H1 (cell line): ENCODE measurements around the gene CACNB1. TPM values are rescaled to one million over a fixed set of nuclear protein-coding genes. Genes with fewer than 3 reads are reported as not detected.

Experiments
- CTCF ChIA-PET: fragments of 300-600 bp; sonication (Branson Sonifier 250); formaldehyde crosslinking; loops from one replicate; lab custom pipeline; 2021; ENCODE audit not compliant: partially characterized antibody; lab: Charles Lee
- POLR2A ChIA-PET: fragments of 300-600 bp; sonication (Branson Sonifier 250); formaldehyde crosslinking; loops from one replicate; lab custom pipeline; 2021; ENCODE audit warnings: inconsistent platforms; ENCODE audit not compliant: partially characterized antibody; lab: Charles Lee
- DNase-seq, 2 experiments: peaks; one replicate each; pipeline versions ENCODE4 v3.0.0 to v3.0.0-alpha.2; 2010 to 2022; ENCODE audit warnings: low spot score in 2 of 2, low read depth in 1 of 2, mixed read lengths in 1 of 2
- FAIRE-seq: peaks from 2 replicates; lab custom pipeline; 2011; peaks lifted over from hg19 to GRCh38; lab: Jason Lieb, UNC
- H2AFZ ChIP-seq: 2 replicates; pipeline ENCODE4 v1.8.1; 2012; ENCODE audit warnings: low read length, inconsistent platforms
- H2AK5ac ChIP-seq: 2 replicates; pipeline ENCODE4 v1.6.1; 2013; ENCODE audit warnings: low read depth, low read length
- H2BK120ac ChIP-seq: replicated peaks from 2 replicates; pipeline ENCODE3; 2013; ENCODE audit warnings: low read depth, low read length, inconsistent platforms
- H2BK12ac ChIP-seq: 2 replicates; pipeline ENCODE4 v1.6.1; 2013; ENCODE audit warnings: low read depth, low read length
- H2BK15ac ChIP-seq: 2 replicates; pipeline ENCODE4 v1.6.1; 2013; ENCODE audit warnings: low read length
- H2BK20ac ChIP-seq: 2 replicates; pipeline ENCODE4 v1.6.1; 2013; ENCODE audit warnings: low read length
- H2BK5ac ChIP-seq: 2 replicates; pipeline ENCODE4 v1.6.1; 2013; ENCODE audit warnings: low read depth, low read length
- H3K14ac ChIP-seq: 2 replicates; pipeline ENCODE4 v1.6.1; 2013; ENCODE audit warnings: inconsistent platforms; ENCODE audit not compliant: insufficient read length
- H3K18ac ChIP-seq: 2 replicates; pipeline ENCODE4 v1.6.1; 2013; ENCODE audit warnings: low read length; ENCODE audit errors: extremely low read depth
- H3K23ac ChIP-seq: 2 replicates; pipeline ENCODE4 v1.6.1; 2013; ENCODE audit warnings: inconsistent platforms; ENCODE audit not compliant: insufficient read length
- H3K23me2 ChIP-seq: 2 replicates; pipeline ENCODE4 v1.6.1; 2013; ENCODE audit warnings: low read depth, low read length
- H3K27ac ChIP-seq: 2 replicates; pipeline ENCODE4 v1.6.1; 2011; ENCODE audit warnings: low read depth, low read length, inconsistent platforms
- H3K27me3 ChIP-seq, 4 experiments: replicated peaks in 1 of 4; 1 replicate in 1 of 4; 2 replicates in 3 of 4; pipeline versions ENCODE4 v1.6.1 to v1.8.1; 2011 to 2013; ENCODE audit warnings: low read length in 3 of 4, mild to moderate bottlenecking in 3 of 4, inconsistent platforms in 2 of 4, mixed read lengths in 2 of 4, moderate library complexity in 1 of 4; ENCODE audit not compliant: control insufficient read depth in 3 of 4, insufficient read depth in 3 of 4; ENCODE audit errors: extremely low read depth in 1 of 4
- H3K36me3 ChIP-seq, 4 experiments: 2 replicates each; pipeline versions ENCODE4 v1.6.1 to v1.8.1; 2011 to 2013; ENCODE audit warnings: mild to moderate bottlenecking in 4 of 4, low read length in 3 of 4, moderate library complexity in 2 of 4, control low read depth in 1 of 4, inconsistent platforms in 1 of 4; ENCODE audit not compliant: insufficient read depth in 4 of 4, control insufficient read depth in 2 of 4
- H3K4ac ChIP-seq: replicated peaks from 2 replicates; pipeline ENCODE3; 2013; ENCODE audit warnings: low read length, low read depth, mixed read lengths, inconsistent platforms; ENCODE audit not compliant: insufficient read length
- H3K4me1 ChIP-seq, 4 experiments: replicated peaks in 1 of 4; 1 replicate in 1 of 4; 2 replicates in 3 of 4; pipeline versions ENCODE4 v1.6.1 to v1.8.1; 2011 to 2013; ENCODE audit warnings: low read length in 3 of 4, inconsistent platforms in 2 of 4, mixed read lengths in 1 of 4; ENCODE audit not compliant: insufficient read depth in 4 of 4, control insufficient read depth in 3 of 4
- H3K4me2 ChIP-seq, 2 experiments: 2 replicates each; pipeline versions ENCODE4 v1.6.1 to v1.8.1; 2011 to 2013; ENCODE audit warnings: low read depth in 2 of 2, low read length in 2 of 2, control low read depth in 1 of 2, inconsistent platforms in 1 of 2, mild to moderate bottlenecking in 1 of 2; ENCODE audit not compliant: insufficient read depth in 1 of 2
- H3K4me3 ChIP-seq, 4 experiments: fragments of 200-600, 300-600 bp in 1 of 4; sonication (generic), shearing (Covaris generic), sonication (Bioruptor Twin) in 1 of 4; 2 replicates each; pipeline versions ENCODE4 v1.5.1 to v1.8.1; 2011 to 2016; ENCODE audit warnings: low read length in 4 of 4, low read depth in 3 of 4, control low read depth in 2 of 4, inconsistent platforms in 2 of 4, mild to moderate bottlenecking in 2 of 4, mixed read lengths in 1 of 4, moderate library complexity in 1 of 4; ENCODE audit not compliant: insufficient read depth in 2 of 4; ENCODE audit errors: extremely low read depth in 1 of 4
- H3K56ac ChIP-seq: replicated peaks from 2 replicates; pipeline ENCODE3; 2013; ENCODE audit warnings: low read depth, mild to moderate bottlenecking, mixed read lengths, low read length, inconsistent platforms; ENCODE audit not compliant: insufficient read length
- H3K79me1 ChIP-seq: 2 replicates; pipeline ENCODE4 v1.6.1; 2013; ENCODE audit warnings: low read depth, low read length, control low read depth
- H3K79me2 ChIP-seq, 2 experiments: 2 replicates each; pipeline versions ENCODE4 v1.6.1 to v1.8.1; 2012 to 2013; ENCODE audit warnings: low read length in 2 of 2, mild to moderate bottlenecking in 2 of 2, inconsistent platforms in 1 of 2; ENCODE audit not compliant: insufficient read depth in 2 of 2, control insufficient read depth in 1 of 2
- H3K9ac ChIP-seq, 4 experiments: replicated peaks in 1 of 4; 1 replicate in 1 of 4; 2 replicates in 3 of 4; pipeline versions ENCODE4 v1.6.1 to v1.8.1; 2011 to 2013; ENCODE audit warnings: low read depth in 3 of 4, low read length in 3 of 4, control low read depth in 2 of 4, mild to moderate bottlenecking in 2 of 4, moderate library complexity in 2 of 4, inconsistent platforms in 1 of 4; ENCODE audit errors: extremely low read depth in 1 of 4
- H3K9me3 ChIP-seq, 2 experiments: 2 replicates each; pipeline versions ENCODE4 v1.6.1 to v1.8.1; 2012 to 2013; ENCODE audit warnings: mild to moderate bottlenecking in 2 of 2, moderate library complexity in 2 of 2, control low read depth in 1 of 2, inconsistent platforms in 1 of 2, low read depth in 1 of 2, low read length in 1 of 2, mixed read lengths in 1 of 2; ENCODE audit not compliant: insufficient read depth in 2 of 2
- H4K20me1 ChIP-seq, 2 experiments: replicated peaks in 1 of 2; 2 replicates each; pipeline versions ENCODE3 to v1.8.1; 2011 to 2013; ENCODE audit warnings: inconsistent platforms in 2 of 2, low read length in 2 of 2, mild to moderate bottlenecking in 1 of 2; ENCODE audit not compliant: insufficient read depth in 2 of 2, control insufficient read depth in 1 of 2
- H4K5ac ChIP-seq: 2 replicates; pipeline ENCODE4 v1.6.1; 2013; ENCODE audit warnings: low read length, low read depth, mixed read lengths, inconsistent platforms; ENCODE audit not compliant: insufficient read length
- H4K8ac ChIP-seq: 2 replicates; pipeline ENCODE4 v1.8.0; 2013; ENCODE audit warnings: mild to moderate bottlenecking, moderate library complexity, low read length, inconsistent platforms; ENCODE audit not compliant: insufficient read depth; ENCODE audit errors: extremely low read depth
- H4K91ac ChIP-seq: replicated peaks from 2 replicates; pipeline ENCODE3; 2013; ENCODE audit warnings: low read length, mixed read lengths, inconsistent platforms; ENCODE audit not compliant: insufficient read length
- CBX5 ChIP-seq: fragments of 300-800, 300-1000 bp; sonication (generic); IDR thresholded peaks from 2 replicates; pipeline ENCODE4 v1.7.1; 2016; ENCODE audit warnings: antibody characterized with exemption, low read length, low read depth
- CEBPB ChIP-seq: IDR thresholded peaks from 2 replicates; pipeline ENCODE4 v1.6.1; 2012; ENCODE audit warnings: low read depth, low read length
- KDM4A ChIP-seq: IDR thresholded peaks from one replicate; pipeline ENCODE4 v1.7.1; 2012; ENCODE audit warnings: low read depth, mild to moderate bottlenecking, moderate library complexity, low read length, inconsistent platforms; ENCODE audit not compliant: severe bottlenecking
- POU5F1 ChIP-seq: IDR thresholded peaks from 2 replicates; pipeline ENCODE4 v1.6.1; 2011; ENCODE audit warnings: low read depth, mild to moderate bottlenecking, low read length, moderate library complexity
- RBBP5 ChIP-seq: IDR thresholded peaks from 2 replicates; pipeline ENCODE4 v1.7.1; 2012; ENCODE audit warnings: low read depth, mild to moderate bottlenecking, inconsistent platforms, low read length, moderate library complexity, borderline replicate concordance
- RXRA ChIP-seq: IDR thresholded peaks from 2 replicates; pipeline ENCODE4 v1.6.1; 2011; ENCODE audit warnings: low read depth, mild to moderate bottlenecking, low read length, moderate library complexity; ENCODE audit not compliant: insufficient read depth
- SIRT6 ChIP-seq: IDR thresholded peaks from one replicate; pipeline ENCODE4 v1.7.1; 2012; ENCODE audit warnings: low read length, inconsistent platforms
- WGBS, 2 experiments: shearing (Covaris generic) in 1 of 2; methylation state at CpG; one replicate each; pipeline versions ENCODE4 v1.1.6 to v1.1.7; 2013 to 2015; ENCODE audit warnings: low lambda C conversion rate in 2 of 2, mixed read lengths in 2 of 2, inconsistent platforms in 1 of 2, low coverage in 1 of 2, missing lambda C conversion rate in 1 of 2; ENCODE audit not compliant: insufficient replicate concordance in 2 of 2, insufficient coverage in 1 of 2, insufficient read length in 1 of 2; ENCODE audit errors: extremely low coverage in 1 of 2, missing lambda C conversion rate in 1 of 2; 5-methylcytosine and 5-hydroxymethylcytosine counted together
- polyA plus RNA-seq, 7 experiments: library from polyadenylated mRNA; depleted of rRNA in 3 of 7; stranded (reverse) in 5 of 7; unstranded in 2 of 7; fragments of >200 nt in 5 of 7; fragments of 200-250 nt in 2 of 7; gene quantifications; 1 replicate in 5 of 7; 2 replicates in 1 of 7; 4 replicates in 1 of 7; pipeline versions ENCODE4 v1.2.1 to v1.2.3, GENCODE V29; 2011 to 2013; ENCODE audit warnings: missing spikeins in 2 of 7, mixed read lengths in 2 of 7
- total RNA-seq: library from RNA; stranded (reverse); fragmentation: NEBNext Ultra II Directional; extraction: Animal tissue kit (Norgen Biotek cat#: 25700); gene quantifications from 2 replicates; pipeline ENCODE4 v1.2.1, GENCODE V29; 2021

Gene CACNB1
- total and polyA plus RNA-seq, 2 of the 8 experiments (the other 6 are each of a cell fraction or from before 2014, with no cell fraction given), result 7.2 to 17.8 TPM

DNA sequence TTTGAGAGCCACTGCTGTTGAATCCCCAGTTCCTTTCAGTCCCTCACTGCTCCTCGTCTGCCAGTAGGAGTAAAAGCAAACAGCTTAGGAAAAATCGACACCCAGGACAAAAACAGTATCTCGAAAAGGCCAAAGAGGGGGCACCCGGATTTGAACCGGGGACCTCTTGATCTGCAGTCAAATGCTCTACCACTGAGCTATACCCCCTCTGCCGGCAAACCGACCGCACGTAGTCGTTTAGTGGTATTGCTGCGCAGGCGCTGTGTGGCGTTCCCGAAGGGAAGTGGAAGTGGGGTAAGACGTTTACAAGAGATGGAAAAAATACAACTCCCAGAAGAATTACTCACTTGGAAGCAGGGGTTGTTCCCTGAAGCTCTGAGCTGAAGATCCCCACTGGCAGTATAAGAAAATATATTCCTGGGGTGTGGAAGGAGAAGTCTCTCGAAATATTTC, 43.8 kb downstream of the CACNB1 start:
- no peak for FAIRE-seq
- H2BK20ac ChIP-seq, result no peak overlapping the region
- peak in 1 of 2 experiments; percentile 98 for DNase-seq
- H2BK120ac ChIP-seq, result no peak overlapping the region
- no peak overlapping the region for H2BK15ac ChIP-seq
- H3K23me2 ChIP-seq, result peaks cover 26% of the 10 kb centered on the region
- H4K8ac ChIP-seq, result no peak overlapping the region
- no peak overlapping the region for H4K91ac ChIP-seq
- peak overlapping the region; percentile 72 to 100 (median 87) for H3K4me3 ChIP-seq
- ChIA-PET POLR2A (interaction anchor here (0.5 to 2.8 kb wide), 22 partner anchors 11 to 300 kb away, joined by 3 to 16 read pairs (median 4); partner anchors contain the start of genes LASP1, RPL19 and RPL23), CTCF (interaction anchor here (0.5 to 10.1 kb wide), 57 partner anchors 9 to 598 kb away, joined by 3 to 163 read pairs (median 4); partner anchors contain the start of genes ARL5C, FBXO47 and RPL23)
- H3K79me2 ChIP-seq, result no peaks in the 10 kb centered on the region
- WGBS, 2 experiments, result 3% methylated on average over 16 of the region's 16 CpGs; no CpG with 5 or more reads in 1 of the 2 experiments
- peak overlapping the region; percentile 53 to 81 for H3K4me2 ChIP-seq
- H2BK5ac ChIP-seq, result peak overlapping the region; percentile 86; the same call in 1 of the 2 replicates
- H3K27me3 ChIP-seq, result peaks cover 3 to 18% (median 15%) of the 10 kb centered on the region in 4 experiments
- H3K14ac ChIP-seq, result no peak overlapping the region
- no peaks in the 10 kb centered on the region for H3K9me3 ChIP-seq
- no peaks in the 10 kb centered on the region for H3K79me1 ChIP-seq
- peak overlapping the region; percentile 81; the same call in 1 of the 2 replicates for H2AFZ ChIP-seq
- H3K4ac ChIP-seq, result no peak overlapping the region
- peak overlapping the region; percentile 63; the same call in 1 of the 2 replicates for H2BK12ac ChIP-seq
- H3K18ac ChIP-seq, result peak overlapping the region; percentile 17
- H3K56ac ChIP-seq, result no peak overlapping the region
- peaks cover 0 to 15% (median 6%) of the 10 kb centered on the region in 4 experiments; a peak in 4 of 7 replicates for H3K4me1 ChIP-seq
- no peaks in the 10 kb centered on the region for H3K36me3 ChIP-seq
- H4K5ac ChIP-seq, result no peak overlapping the region
- H3K23ac ChIP-seq, result no peak overlapping the region
- no peak overlapping the region for H2AK5ac ChIP-seq
- H3K27ac ChIP-seq, result peak overlapping the region; percentile 62; the same call in 1 of the 2 replicates
- H3K9ac ChIP-seq, result peak overlapping the region in 3 of 4 experiments; percentile 64 to 91 (median 68); a peak in 6 of 7 replicates
- no peaks in the 10 kb centered on the region for H4K20me1 ChIP-seq
- no peak for TF ChIP-seq KDM4A
- TF ChIP-seq CBX5, result no peak
- no peak for TF ChIP-seq SIRT6
- no peak for TF ChIP-seq RBBP5
- TF ChIP-seq RXRA, result no peak
- TF ChIP-seq CEBPB, result no peak
- TF ChIP-seq POU5F1, result no peak
